GM21529 (cell line): ENCODE results near the gene AS3MT.
"Not testable (repeated sequence)": the region's sequence is repeated elsewhere in the genome, so short reads cannot be mapped to it uniquely, and the experiment has no call there.

Source experiments
- ATAC-seq: cut with Tn5 transposase; IDR thresholded peaks from one replicate; pipeline ENCODE4 v1.9.1; 2021; ENCODE audit not compliant: unreplicated experiment

AS3MT gene

DNA sequence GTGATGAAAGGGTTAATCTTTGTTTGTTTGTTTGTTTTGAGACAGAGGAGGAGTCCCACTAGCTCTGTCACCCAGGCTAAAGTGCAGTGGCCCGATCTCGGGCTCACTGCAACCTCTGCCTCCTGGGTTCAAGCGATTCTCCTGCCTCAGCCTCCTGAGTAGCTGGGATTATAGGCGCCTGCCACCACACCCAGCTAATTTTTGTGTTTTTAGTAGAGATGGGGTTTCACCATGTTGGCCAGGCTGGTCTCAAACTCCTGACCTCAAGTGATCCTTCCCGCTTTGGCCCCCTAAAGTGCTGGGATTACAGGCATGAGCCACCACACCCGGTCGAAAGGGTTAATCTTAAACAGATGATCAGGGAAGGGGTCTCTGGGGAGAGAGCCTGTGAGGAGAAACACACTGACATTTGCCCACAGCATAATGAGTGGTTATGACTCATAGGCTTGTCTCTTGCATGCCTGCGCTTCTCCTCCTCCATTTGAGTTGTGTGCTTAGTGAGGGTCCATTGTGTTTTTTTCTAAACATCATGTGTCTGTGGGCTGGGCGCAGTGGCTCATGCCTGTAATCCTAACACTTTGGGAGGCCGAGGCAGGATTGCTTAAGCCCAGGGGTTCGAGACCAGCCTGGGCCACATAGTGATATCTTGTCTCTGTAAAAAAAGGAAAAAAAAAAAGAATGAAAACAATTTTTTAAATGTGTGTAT, 13.4 kb upstream of the AS3MT start:
- ATAC-seq: not testable (repeated sequence)

DNA sequence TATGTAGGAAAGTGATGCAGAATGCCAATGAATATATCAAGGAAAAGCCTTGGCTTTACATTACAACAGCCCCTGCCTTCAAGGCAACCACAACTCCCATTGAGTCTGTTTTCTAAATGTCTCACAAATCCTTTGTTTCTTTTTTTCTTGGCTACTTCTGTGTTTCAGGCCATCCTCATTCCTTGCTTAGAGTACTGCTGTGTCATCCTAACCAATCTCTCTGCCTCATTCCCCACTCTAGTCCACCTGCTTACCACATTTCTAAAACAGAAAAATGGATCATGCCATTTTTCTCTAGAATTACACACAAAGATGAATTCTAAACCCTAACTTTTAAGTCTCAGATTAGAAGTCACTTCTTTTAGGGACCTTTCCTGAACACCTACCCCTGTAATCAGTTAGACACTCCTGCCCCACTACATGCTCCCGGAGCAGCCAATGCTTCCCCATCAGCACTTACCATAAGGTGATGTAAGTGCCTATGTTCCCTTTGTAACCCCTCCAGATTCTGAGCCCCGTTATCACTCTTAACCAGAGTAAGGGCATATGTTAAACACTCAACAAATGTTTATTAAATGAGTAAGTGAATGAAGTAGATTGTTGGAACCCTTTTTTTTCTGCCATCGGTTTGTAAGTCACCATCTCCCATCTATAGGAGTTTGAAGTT, 12.4 kb upstream of the AS3MT start:
- no peak for ATAC-seq

DNA sequence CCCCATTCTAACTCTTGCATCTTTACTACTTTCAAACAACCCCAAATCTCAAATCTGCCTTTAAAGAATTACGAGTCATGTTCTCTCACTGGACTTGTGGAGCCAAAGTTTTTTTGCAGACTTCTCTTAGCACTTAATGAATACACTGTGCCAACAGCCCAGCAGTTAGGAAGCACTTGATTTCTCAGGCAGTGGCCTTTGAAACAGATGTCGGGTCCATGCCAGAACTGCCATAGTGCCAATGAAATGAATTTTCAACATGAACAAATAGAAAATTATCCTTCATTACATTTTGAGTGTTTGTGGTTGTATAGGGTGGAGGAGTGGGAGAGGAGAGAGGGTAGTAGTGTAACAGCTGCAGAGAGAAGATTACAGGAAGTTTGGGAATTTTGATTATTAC, 9.4 kb upstream of the AS3MT start:
- ATAC-seq: no peak

- no peak for ATAC-seq
Measured at GRCh38 chr10:102863660-102864059, 5.6 kb upstream of the AS3MT start.

DNA sequence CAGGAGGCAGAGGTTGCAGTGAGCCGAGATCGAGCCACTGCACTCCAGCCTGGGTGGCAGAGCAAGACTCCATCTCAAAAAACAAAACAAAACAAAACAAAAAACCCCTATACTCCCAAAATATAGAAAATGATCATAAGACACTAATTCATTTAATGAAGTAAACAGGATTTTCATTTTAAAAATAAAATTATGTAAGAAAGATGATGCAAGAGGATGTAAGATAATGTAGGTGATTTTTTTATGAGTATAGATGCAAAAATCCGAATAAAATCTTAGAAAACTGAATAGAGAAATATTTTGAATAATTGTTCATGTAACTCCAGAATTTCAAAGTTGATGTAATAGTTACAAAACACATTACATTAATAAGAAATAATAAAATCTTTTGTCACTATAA, 3.6 kb upstream of the AS3MT start:
- ATAC-seq: no peak

- ATAC-seq: no peak
Measured at GRCh38 chr10:102868911-102869257, 386 bp upstream of the AS3MT start.

DNA sequence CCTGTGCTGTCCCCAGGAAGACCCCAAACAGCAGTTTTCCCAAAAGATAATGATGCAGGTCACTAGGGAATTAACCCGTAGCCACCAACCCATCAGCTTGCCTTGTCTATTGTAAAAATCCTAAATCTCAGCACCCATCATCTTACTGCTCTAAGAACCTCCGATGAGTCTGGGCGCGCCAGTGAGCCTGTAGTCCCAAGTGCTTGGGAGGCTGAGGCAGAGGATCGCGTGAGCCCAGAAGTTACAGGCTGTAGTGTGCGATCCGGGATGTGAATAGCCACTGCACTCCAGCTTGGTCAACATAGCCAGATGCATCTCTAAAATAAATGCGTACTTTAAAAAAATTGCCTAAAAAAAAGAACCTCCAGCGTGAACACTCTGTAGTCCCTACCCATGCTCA, 951 bp downstream of the AS3MT start:
- no peak for ATAC-seq

GRCh38 chr10:102872163-102872562, 2.9 kb downstream of the AS3MT start:
- ATAC-seq: no peak

DNA sequence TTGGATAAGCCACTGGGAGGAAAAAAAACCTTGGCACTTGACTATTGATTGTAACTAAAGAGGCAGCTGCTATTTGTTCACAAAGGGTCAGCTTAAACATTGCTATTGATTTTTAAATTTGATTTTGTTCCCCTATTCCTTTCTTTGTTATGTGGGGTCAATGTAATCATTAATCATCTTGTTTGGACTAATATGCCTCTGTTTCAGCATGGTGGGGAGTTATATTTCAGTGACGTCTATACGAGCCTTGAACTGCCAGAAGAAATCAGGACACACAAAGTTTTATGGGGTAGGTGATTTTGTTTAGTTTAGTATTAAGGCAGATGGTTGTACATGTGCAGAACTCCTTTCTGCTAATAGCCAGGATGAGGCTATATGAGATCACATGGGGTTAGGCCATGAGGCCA, 7.5 kb downstream of the AS3MT start:
- no peak for ATAC-seq

GRCh38 chr10:102878629-102879028, 9.4 kb downstream of the AS3MT start:
- no peak for ATAC-seq

DNA sequence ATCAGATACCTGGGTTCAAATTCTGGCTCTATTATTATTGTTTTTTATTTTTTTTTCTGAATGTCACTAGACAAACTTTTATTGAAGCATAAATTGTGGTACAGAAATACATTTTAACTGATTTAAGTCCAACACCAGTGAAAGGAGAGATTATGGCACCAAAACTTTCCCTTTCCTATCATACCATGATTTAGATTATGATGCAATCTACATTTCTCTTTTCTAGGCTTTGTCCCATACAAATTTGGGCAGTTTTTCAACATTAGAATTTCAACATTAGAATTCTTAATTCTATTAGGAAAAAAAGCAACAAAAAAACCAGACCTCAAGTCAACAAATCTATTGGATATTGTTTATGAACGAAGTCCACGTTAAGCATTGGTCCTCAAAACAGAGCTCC, 11.0 kb downstream of the AS3MT start:
- no peak for ATAC-seq

DNA sequence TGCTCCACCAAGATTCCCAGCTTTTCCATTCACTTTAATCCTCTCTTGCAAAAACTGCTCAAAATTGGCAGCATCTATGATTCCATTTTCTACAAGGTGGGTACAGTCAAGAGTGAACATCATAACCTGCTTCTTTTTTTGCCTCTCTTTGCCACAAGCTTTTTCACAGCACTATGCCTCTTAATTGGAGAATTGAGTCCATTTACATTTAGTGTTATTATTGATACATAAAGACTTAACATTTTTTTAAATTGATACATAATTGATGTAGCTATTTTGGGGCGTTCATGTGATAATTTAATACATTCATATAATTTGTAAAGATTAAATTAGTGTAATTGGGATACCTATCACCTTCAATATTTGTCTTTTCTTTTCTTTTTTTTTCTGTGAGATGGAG, 18.8 kb downstream of the AS3MT start:
- ATAC-seq: no peak

DNA sequence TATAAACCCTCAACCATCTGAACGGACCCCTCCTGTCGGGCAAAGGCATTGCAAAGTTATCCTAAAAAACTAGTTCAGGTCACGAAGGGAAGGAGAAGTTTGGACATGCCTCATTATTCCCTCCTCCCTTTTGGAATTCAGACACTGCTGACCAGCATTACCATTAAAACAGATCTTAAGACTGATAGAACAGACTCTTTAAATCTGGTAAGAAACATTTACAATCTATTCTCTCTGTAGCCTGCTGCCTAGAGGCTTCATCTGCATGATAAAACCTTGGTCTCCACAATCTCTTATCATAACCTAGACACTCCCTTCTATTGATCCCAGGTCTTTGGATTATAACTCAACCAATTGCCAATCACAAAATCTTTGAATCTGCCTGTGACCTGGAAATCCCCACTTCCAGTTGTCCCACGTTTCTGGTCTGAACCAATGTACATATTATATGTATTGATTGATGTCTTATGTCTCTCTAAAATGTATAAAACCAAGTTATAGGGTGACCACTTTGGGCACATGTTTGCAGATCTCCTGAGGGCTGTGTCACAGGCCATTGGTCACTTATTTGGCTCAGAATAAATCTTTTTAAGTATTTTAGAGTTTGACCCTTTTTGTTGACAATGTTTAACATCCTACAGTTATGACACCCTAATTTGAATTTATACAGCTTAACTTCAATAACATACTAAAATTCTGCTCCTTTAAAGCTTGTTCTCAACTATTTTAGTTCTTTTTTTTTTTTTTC, 25.4 kb downstream of the AS3MT start:
- ATAC-seq: no peak

- no peak for ATAC-seq
Measured at GRCh38 chr10:102900006-102900405, 30.7 kb downstream of the AS3MT start.

DNA sequence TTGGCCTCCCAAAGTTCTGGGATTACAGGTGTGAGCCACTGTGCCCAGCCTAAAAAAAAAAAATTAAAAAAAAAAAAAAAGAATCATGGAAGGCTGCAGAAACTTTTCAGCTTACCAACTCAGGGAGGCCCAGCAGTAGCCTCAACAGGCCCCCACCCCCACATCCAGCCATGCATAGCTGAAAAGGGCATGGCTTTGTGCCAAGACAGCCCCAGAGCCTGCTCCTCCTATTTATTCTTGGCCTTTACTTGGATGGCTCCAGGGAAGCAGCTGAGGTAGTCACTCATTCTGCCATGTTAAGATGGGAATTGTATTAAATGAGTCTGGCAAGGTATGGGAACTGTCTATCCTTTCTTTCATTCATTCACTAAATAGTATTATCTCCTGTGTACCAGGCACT, 35.1 kb downstream of the AS3MT start:
- no peak for ATAC-seq

- no peak for ATAC-seq
Measured at GRCh38 chr10:102906507-102906906, 37.2 kb downstream of the AS3MT start.

DNA sequence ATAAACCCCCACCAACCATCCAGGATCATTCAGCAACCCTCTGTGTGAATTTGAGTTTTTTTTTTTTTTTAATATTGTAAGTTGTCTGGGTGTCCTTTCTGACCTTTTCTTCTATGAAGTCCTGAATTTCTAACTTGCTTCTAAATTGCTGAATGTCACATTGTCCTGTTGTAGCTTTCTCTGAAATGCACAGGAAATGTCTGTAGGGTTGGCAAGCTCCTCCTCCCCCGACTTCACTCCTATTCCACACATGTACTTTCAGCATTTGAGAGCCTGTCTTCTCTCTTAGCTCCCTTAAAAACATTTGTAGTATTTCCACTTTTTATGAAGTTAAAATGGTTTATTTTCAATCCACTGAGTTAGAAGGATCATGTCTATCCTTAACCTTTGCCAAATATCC, 45.5 kb downstream of the AS3MT start:
- ATAC-seq: no peak

DNA sequence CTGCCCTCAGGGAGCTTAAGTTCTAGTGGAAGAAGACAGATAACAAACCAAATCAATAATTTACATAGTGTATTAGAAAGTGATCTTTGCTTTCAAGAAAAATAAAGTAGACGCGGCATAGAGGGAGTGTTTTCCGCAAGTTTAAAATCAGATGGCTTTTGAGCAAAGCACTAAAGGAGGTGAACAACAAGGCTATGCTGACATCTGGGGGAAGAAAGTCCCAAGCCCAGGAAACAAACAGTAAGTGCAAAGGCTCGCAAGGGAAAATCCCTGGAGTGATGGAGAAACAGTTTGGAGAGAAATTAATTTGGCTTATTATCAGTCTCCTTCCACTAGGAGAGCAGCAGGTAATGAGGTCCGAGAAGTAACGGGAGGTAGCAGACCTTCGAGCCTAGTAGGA, 46.9 kb downstream of the AS3MT start:
- no peak for ATAC-seq

DNA sequence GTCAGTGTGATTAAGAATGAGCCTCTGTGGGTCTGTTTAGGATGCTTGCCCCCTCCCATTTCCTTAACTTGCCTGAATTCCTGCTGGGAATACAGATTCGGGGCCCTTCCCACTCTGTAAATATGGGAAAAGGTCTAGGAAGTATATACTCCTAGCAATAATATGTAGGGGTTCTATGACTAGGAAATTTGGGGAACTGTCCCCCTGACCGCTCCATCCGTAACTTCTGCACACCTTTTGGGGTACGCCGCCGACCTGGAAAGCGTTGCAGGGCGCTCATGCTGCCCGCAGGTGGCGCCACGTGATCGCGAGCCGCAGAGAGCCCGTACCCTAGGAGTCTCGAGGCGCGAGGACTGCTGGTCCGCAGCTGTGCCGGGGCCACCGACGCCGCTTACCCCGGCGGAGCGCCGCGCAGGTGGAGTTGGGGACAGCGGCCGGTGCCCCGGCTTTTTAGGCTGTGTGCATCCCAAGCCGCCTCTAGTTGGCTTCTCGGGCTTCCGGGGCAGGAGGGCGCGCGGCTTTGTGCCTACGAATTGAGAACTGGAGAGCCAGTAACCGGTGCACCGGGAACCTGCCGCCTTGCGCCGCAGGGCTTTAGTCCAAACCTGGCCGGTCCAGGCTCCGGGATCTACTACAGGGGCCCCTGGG, 48.2 kb downstream of the AS3MT start:
- peak; percentile 40 for ATAC-seq

DNA sequence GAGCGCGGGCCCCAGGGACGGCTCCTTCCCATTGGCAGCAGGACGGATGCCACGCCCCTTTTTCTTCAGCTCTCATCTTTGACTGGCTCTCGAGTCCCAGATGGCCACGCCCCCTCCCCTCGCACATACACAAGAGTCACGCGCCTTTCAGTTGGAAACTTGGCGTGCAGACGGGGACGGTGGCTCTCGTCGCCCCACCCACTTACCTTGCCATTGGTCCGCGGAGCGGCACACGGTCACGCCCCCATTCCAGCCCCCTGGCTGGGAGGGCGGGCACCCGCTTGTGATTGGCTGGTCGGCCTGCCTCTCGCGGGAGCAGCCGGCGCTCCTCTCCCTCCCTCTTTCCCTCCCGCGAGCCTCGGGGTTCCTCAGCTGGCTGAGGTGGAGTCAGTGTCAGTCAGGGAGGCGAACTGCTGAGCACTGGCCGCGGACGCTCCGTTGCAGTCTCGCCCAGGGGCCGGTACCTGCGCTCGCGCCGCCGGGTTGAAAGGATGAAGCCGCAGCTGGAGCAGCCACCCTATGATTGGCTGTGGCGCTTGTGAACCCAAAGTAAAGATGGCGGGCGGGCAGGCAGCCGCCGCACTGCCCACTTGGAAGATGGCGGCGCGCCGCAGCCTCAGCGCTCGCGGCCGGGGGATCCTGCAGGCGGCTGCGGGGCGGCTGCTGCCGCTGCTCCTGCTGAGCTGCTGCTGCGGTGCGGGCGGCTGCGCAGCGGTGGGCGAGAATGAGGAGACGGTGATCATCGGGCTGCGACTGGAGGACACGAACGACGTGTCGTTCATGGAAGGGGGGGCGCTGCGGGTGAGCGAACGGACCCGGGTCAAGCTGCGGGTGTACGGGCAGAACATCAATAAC, 48.9 kb downstream of the AS3MT start, which contains the start of gene CNNM2:
CNNM2 (plus strand) TSS at position 333 of the 855 bp plus-strand sequence; CDS start at position 520, 187 bp downstream.
- ATAC-seq: peak; percentile 90

GRCh38 chr10:102918817-102919245, 49.6 kb downstream of the AS3MT start:
- ATAC-seq: no peak
